HS-5 (cell line): ENCODE results near the gene DLGAP4.
"Not testable (repeated sequence)": the region's sequence is repeated elsewhere in the genome, so short reads cannot be mapped to it uniquely, and the experiment has no call there.

Experiments
- DNase-seq: peaks from one replicate; pipeline ENCODE4 v3.0.0-alpha.2; 2012; ENCODE audit warnings: low read depth

DLGAP4 gene

DNA sequence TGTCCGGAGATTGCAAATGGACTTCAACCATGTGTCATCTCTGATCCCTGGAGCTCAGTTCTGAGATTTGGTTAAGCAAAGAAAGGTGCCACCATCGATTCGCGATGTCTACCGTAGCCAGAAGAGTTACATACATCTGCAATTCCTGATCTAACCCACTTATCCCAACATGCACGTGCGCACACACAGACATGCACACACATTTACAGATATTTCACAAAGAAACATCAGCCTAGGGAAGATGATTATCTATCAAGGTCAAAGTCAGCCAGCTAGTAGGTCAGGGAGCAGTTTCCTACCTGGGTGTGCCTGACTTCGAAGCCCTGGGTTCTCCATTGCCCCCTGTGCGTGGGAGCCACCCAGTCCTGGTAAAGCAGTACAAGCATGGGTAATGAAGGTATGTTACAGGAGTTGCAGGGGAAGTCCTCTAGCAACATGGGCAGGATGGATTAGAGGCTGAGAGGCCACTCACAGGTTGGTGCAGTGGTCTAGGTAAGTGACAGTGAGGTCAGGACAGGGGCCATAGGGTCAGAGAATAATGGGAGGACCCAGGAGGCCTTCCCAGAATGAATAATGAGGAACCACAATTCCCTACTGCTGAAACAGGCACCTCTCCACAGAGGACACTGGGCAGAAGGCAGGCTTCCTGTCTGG is 150.0 kb downstream of the DLGAP4 start:
- no peak for DNase-seq

- DNase-seq, result peak; percentile 60
These were observed 154.8 kb downstream of the DLGAP4 start for GRCh38 chr20:36460648-36461599.

DNA sequence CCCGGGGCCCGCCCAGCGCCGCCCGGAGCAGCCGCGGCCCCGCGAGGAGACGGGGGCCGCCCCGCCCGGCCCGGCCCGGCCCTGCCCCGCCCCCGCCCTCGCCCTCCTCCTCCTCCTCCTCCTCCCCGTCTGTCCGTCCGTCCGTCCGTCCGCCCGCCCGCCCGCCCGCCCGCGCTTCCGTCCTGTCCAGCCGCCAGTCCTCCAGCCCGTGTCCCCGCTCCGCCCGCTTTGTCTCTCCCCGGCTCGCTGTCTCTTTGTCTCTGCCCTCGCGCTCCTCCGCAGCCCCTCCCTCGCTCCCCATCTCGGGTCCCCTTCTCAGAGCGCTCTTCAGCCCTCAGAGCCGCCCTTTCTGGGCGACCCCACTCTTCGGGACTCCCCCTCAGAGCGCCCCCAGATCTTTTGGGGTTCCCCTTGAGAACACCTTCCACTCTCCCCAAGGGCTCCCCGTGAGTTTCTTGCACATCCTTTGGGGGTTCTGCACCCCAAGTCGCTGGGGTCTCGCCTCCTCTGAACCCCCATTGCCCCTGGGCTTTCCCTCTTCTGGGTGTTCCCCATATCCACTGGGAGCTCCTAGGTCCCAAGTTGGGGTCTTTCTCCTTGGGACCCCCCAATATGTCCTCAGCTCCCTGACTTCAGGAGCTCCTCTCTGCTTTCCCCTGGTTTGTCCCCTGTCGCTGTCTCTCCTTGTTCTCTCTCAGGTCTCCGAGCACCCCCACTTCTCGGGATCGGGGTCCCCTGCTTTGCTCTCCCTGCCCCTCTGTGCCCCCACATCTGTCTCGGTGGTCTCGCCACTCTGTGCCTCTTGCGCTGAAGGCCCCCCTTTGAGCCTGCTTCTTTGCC is 155.7 kb downstream of the DLGAP4 start:
- no peak for DNase-seq

- DNase-seq, result peak; percentile 42
These were observed 156.5 kb downstream of the DLGAP4 start for GRCh38 chr20:36462440-36463211.

- DNase-seq, result no peak
These were observed 157.3 kb downstream of the DLGAP4 start for GRCh38 chr20:36463212-36464061.

DNA sequence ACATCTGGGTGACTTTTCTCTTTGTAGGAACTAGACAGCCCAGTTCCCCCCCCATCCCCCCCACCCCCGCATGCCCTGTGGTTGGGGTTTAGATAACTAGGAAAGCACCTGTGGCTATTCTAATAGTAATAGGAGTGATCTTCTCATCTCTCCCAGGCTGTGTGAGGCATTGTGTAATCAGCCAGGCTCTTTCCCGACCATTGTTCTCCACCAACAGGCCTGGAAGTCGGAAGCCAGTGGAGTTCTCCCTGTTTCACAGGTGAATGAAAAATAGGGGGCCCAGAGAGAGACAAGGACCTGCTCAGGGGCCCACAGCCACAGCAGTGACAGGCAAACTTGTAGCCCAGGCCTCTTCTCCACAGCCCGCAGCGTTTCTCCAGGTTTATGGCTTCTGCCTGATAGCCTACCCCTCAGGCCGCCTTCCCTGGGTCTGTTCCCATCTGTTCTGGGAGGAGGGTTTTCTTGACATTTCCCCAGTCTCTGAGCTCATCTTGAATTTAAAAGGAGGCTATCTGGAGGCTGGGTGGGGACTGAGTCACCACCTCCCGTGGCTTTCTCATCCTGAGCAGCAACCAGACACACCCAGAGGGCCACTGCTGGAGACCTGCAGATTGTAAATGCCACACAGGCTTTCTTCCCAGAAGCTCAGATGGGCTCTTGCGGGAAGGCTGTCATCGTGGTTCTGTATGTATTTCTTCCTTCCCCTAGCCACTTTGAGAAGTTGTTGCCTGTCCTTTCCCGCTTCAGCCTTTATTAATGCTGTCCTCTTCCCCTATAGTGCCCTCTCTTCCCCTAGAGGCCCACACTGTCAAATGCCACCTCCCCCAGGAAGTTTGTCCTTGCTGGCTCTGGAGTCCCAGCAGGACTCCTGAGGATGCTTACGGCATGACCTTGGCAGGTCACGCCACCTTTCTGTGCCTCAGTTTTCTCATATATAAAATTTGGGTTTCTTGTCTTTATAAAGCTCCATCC is 159.3 kb downstream of the DLGAP4 start:
- peak; percentile 92 for DNase-seq

DNA sequence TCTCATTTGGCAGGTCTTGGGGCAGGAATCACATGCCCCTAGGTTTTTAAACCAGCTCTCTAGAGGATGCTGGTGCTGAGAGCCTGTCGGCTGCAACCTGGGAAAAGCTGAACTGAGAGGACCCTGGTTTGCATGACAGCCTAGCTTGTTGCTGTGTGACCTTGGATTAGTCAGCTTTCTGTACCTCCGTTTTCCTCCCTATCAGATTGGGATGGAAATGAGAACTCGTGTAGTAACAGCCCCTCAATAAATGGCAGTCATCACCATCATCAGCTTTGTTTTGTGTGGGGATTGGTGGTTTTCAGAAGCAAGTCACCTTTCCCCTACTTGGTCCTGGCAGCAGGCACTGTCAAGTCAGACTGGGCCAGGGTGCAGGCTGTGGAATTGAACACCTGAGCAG is 159.9 kb downstream of the DLGAP4 start:
- no peak for DNase-seq

DNA sequence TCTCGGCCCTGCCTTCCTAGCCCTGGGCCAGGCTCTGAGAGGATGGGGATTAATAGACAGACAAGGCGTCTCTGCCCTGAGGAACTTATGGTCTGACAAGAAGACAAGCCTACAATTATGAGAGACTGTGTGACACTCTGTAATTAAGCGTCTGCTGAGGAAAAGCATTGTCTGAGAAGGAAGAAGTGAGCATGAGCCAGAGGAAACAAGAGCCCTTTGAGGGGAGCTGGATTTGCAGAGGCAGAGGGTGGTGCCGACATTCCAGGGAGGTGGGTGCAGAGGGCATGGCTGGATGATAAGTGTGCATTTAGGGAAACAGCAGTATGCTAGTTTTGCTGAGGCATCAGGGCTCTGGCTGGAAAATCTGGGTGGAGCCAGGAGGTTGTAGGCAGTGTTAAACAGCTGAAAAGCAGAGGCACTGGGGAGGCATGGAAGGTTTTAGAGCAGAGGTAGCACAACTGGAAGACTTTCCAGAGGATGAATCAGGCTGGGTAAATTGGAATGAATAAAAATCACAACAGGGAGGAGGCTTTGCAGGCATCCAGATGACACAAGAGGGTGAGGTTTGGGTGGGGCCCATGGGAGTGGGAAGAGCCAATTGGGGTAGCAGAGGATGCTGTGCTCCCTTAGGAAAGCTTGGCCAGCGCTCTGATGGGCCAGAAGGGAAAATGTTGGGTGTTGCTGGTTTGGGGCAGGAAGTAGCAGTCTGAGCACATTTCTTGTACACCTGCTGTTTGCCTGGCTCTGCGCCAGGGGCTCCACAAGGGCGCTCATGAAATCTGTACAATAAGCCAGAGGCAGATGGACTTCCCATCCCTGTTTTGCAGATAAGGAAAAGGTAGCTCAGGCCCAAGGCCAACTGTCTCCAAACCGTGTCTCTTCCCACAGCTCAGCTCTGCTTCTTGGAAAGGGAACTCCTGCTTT is 161.2 kb downstream of the DLGAP4 start:
- DNase-seq, result no peak

GRCh38 chr20:36468149-36469000 is 162.2 kb downstream of the DLGAP4 start:
- no peak for DNase-seq

DNA sequence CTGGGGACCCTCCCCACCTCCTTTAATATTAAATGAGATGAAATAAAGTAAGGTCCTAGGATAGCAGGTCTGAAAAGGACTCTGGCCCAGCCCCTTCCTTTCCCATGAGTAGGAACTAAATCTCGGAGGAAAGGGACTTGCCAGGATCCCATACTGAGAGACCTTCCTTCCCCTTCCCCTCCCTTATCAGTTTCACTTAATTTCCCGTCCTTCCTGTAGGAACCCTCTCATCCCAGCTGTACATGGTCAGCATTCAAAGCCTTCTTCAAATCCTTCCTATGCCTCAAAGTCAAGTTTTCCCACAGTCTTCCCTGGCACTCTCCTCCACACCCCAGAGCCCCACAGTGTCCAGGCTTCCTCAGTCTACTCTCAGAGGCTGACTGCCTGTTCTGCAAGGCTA is 163.8 kb downstream of the DLGAP4 start:
- DNase-seq, result no peak

- DNase-seq, result no peak
These were observed 165.9 kb downstream of the DLGAP4 start for GRCh38 chr20:36471885-36472636.

DNA sequence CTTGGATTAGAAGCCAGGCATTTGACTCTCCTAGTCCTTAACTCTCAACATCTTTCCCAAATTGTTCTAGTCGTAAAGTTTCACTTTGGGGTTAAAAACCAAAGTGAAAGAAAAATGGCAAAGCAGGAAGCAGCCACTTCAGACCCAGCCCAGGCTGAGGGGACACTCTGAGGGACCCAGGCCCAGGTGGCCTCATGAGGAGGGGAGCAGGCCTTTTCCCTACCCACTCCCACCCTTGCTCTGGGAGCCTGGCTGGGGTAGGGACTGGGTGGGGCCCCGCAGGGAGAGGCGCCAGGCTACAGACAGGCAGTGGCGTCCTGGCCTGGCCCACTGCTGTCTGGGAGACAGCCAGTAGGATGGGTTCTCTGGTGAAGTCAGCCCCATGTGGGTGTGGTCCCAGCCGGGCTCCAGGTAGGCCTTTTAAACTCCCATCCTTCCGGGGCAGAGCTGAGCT is 166.5 kb downstream of the DLGAP4 start:
- no peak for DNase-seq

- no peak for DNase-seq
These were observed 167.0 kb downstream of the DLGAP4 start for GRCh38 chr20:36473164-36473563.

- DNase-seq, result no peak
These were observed 168.4 kb downstream of the DLGAP4 start for GRCh38 chr20:36474563-36474962.

DNA sequence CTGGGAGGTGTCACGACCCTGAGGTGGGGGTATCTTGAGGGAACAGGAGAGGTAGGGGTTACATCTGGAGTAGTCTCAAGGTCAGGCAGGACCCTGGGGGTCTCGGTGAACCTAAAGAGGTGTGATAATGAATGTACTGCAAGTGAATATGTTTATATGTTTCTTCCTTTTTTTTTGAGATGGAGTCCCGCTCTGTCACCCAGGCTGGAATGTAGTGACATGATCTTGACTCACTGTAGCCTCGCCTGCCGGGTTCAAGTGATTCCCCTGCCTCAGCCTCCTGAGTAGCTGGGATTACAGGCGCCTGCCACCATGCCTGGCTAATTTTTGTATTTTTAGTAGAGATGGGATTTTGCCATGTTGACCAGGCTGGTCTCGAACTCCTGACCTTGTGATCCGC is 168.9 kb downstream of the DLGAP4 start:
- not testable (repeated sequence) for DNase-seq

GRCh38 chr20:36477475-36477874 is 171.3 kb downstream of the DLGAP4 start:
- no peak for DNase-seq
